ENCODE data around the gene DPP9. TPM values are rescaled to one million over a fixed set of nuclear protein-coding genes. Genes with fewer than 3 reads are reported as not detected.

DPP9 gene
- total and polyA plus RNA-seq, 2 donors (not counting 1 experiment from before 2014, with no cell fraction given): 3.6 to 27.1 TPM

GRCh38 chr19:4760285-4760650, 36.6 kb upstream of the DPP9 start:
- H4K20me1 ChIP-seq (ENCODE audit: control insufficient read depth, extremely low read depth, insufficient read depth, low read length): no peaks in the 10 kb centered on the region
- H3K27me3 ChIP-seq (ENCODE audit: control insufficient read depth, insufficient read depth, low read length): peaks cover 6% of the 10 kb centered on the region
- H3K9ac ChIP-seq (ENCODE audit: insufficient read depth, low read length): no peak overlapping the region
- no peaks in the 10 kb centered on the region for H3K79me2 ChIP-seq (ENCODE audit: control insufficient read depth, insufficient read depth, low read length)
- no peaks in the 10 kb centered on the region for H3K36me3 ChIP-seq (ENCODE audit: control insufficient read depth, insufficient read depth, low read length)
- peak overlapping the region in 1 of 4 experiments; percentile 40 for H3K4me3 ChIP-seq (replicated peaks in 1 of 4; ENCODE audit: control extremely low read depth in 1 of 4, insufficient read depth in 1 of 4, low read depth in 3 of 4, low read length in 4 of 4)
- no peaks in the 10 kb centered on the region for H3K9me3 ChIP-seq (ENCODE audit: control insufficient read depth, insufficient read depth, low read depth, low read length)
- TF ChIP-seq, protein P1, sequence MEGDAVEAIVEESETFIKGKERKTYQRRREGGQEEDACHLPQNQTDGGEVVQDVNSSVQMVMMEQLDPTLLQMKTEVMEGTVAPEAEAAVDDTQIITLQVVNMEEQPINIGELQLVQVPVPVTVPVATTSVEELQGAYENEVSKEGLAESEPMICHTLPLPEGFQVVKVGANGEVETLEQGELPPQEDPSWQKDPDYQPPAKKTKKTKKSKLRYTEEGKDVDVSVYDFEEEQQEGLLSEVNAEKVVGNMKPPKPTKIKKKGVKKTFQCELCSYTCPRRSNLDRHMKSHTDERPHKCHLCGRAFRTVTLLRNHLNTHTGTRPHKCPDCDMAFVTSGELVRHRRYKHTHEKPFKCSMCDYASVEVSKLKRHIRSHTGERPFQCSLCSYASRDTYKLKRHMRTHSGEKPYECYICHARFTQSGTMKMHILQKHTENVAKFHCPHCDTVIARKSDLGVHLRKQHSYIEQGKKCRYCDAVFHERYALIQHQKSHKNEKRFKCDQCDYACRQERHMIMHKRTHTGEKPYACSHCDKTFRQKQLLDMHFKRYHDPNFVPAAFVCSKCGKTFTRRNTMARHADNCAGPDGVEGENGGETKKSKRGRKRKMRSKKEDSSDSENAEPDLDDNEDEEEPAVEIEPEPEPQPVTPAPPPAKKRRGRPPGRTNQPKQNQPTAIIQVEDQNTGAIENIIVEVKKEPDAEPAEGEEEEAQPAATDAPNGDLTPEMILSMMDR (conservative IDR thresholded peaks at IDR 0.05 in 1 of 2, IDR thresholded peaks at IDR 0.05 in 1 of 2; ENCODE audit: low read depth in 1 of 2, low read length in 2 of 2): no peak
- no peak for TF ChIP-seq EZH2 (IDR thresholded peaks at IDR 0.05; ENCODE audit: low read length, missing control alignments)
- no peak overlapping the region for H3K27ac ChIP-seq (ENCODE audit: insufficient read depth, low read length)
- DNase-seq (ENCODE audit: low read depth in 2 of 2): no peak
- no peak overlapping the region for H2AFZ ChIP-seq (ENCODE audit: low read length)
- H3K4me2 ChIP-seq (ENCODE audit: extremely low read depth, insufficient read depth, low read length): peak overlapping the region; percentile 32
- no peaks in the 10 kb centered on the region for H3K4me1 ChIP-seq (ENCODE audit: control insufficient read depth, extremely low read depth, insufficient read depth, low read length)

- Histone ChIP-seq H3K4me2 (ENCODE audit: extremely low read depth, insufficient read depth, low read length) (peak overlapping the region; percentile 32), H2AFZ (ENCODE audit: low read length) (no peak overlapping the region), H3K4me1 (ENCODE audit: control insufficient read depth, extremely low read depth, insufficient read depth, low read length) (no peaks in the 10 kb centered on the region), H3K9me3 (ENCODE audit: control insufficient read depth, insufficient read depth, low read depth, low read length) (no peaks in the 10 kb centered on the region), H3K9ac (ENCODE audit: insufficient read depth, low read length) (no peak overlapping the region), H3K27ac (ENCODE audit: insufficient read depth, low read length) (no peak overlapping the region), H4K20me1 (ENCODE audit: control insufficient read depth, extremely low read depth, insufficient read depth, low read length) (no peaks in the 10 kb centered on the region), H3K36me3 (ENCODE audit: control insufficient read depth, insufficient read depth, low read length) (no peaks in the 10 kb centered on the region), H3K27me3 (ENCODE audit: control insufficient read depth, insufficient read depth, low read length) (peaks cover 6% of the 10 kb centered on the region), H3K4me3 (replicated peaks in 1 of 4; ENCODE audit: control extremely low read depth in 1 of 4, insufficient read depth in 1 of 4, low read depth in 3 of 4, low read length in 4 of 4) (peak overlapping the region in 1 of 4 experiments; percentile 40), H3K79me2 (ENCODE audit: control insufficient read depth, insufficient read depth, low read length) (no peaks in the 10 kb centered on the region)
- DNase-seq (ENCODE audit: low read depth in 2 of 2): peak; percentile 82 to 85
- no peak for TF ChIP-seq EZH2 (IDR thresholded peaks at IDR 0.05; ENCODE audit: low read length, missing control alignments)
Measured at GRCh38 chr19:4759388-4760284, 36.0 kb upstream of the DPP9 start.

DNA sequence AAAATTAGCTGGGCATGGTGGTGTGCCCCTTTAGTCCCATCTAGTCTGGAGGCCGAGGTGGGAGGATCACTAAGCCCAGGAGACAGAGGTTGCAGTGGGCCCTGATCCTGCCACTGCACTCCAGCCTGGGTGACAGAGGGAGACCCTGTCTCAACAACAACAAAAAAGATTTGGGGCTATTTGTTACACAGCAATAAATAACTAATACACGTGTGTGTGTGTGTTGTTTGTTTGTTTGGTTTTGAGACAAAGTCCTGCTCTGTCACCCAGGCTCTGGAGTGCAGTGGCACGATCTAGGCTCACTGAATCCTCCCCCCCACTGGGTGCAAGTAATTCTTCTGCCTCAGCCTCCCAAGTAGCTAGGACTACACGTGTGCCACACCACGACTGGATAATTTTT, 35.0 kb upstream of the DPP9 start:
- no peak for DNase-seq (ENCODE audit: low read depth in 2 of 2)
- Histone ChIP-seq H3K9ac (ENCODE audit: insufficient read depth, low read length) (no peak overlapping the region), H3K27ac (ENCODE audit: insufficient read depth, low read length) (no peak overlapping the region), H3K27me3 (ENCODE audit: control insufficient read depth, insufficient read depth, low read length) (peaks cover 3% of the 10 kb centered on the region), H3K4me3 (replicated peaks in 1 of 4; ENCODE audit: control extremely low read depth in 1 of 4, insufficient read depth in 1 of 4, low read depth in 3 of 4, low read length in 4 of 4) (no peak overlapping the region), H2AFZ (ENCODE audit: low read length) (no peak overlapping the region), H3K36me3 (ENCODE audit: control insufficient read depth, insufficient read depth, low read length) (no peaks in the 10 kb centered on the region), H3K4me2 (ENCODE audit: extremely low read depth, insufficient read depth, low read length) (no peak overlapping the region), H3K9me3 (ENCODE audit: control insufficient read depth, insufficient read depth, low read depth, low read length) (no peaks in the 10 kb centered on the region), H3K79me2 (ENCODE audit: control insufficient read depth, insufficient read depth, low read length) (no peaks in the 10 kb centered on the region), H4K20me1 (ENCODE audit: control insufficient read depth, extremely low read depth, insufficient read depth, low read length) (no peaks in the 10 kb centered on the region), H3K4me1 (ENCODE audit: control insufficient read depth, extremely low read depth, insufficient read depth, low read length) (no peaks in the 10 kb centered on the region)
- no peak for TF ChIP-seq EZH2 (IDR thresholded peaks at IDR 0.05; ENCODE audit: low read length, missing control alignments)
- TF ChIP-seq, protein P1 (conservative IDR thresholded peaks at IDR 0.05 in 1 of 2, IDR thresholded peaks at IDR 0.05 in 1 of 2; ENCODE audit: low read depth in 1 of 2, low read length in 2 of 2): no peak
